HG02623 (cell line): ENCODE data around the gene MMP17.
"Not testable (repeated sequence)": the region's sequence is repeated elsewhere in the genome, so short reads cannot be mapped to it uniquely, and the experiment has no call there.

ENCODE experiments used
- ATAC-seq: cut with Tn5 transposase; IDR thresholded peaks from one replicate; pipeline ENCODE4 v1.9.1; 2021; ENCODE audit warnings: moderate library complexity; ENCODE audit not compliant: unreplicated experiment

MMP17 gene

GRCh38 chr12:131862994-131863710 lies 35.0 kb downstream of the MMP17 start:
- no peak for ATAC-seq

DNA sequence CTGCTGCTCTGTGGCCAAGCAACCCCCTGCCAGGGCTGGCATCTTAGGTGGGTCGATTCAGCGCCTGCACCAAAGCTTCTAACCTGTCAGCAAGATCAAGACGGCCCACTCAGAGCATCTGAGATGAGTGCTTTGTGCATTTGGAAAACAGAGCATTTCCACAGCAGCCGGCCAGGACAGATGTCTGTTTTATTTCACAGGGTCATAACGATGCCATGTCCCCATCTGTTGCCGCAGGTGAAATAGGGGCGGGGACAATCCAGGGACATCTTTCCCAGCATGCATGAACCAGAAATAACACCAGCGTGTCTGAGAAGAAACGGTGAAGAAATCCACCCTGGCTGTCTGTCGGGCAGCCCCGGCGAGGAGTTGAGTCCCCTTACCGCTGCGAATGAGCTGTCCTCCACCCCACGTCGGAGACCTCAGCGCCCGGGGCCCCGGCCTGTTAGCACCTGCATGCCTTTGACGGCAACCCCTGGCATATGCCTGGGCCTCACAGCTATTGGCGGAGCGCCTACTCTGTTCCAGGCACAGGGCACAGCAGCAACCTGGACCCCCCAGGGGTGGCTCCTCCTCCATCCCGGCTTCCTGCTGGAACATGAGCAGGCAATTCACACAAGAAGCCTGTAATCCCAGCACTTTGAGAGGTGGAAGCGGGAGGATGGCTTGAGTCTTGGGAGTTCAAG lies 35.7 kb downstream of the MMP17 start:
- ATAC-seq, result no peak

DNA sequence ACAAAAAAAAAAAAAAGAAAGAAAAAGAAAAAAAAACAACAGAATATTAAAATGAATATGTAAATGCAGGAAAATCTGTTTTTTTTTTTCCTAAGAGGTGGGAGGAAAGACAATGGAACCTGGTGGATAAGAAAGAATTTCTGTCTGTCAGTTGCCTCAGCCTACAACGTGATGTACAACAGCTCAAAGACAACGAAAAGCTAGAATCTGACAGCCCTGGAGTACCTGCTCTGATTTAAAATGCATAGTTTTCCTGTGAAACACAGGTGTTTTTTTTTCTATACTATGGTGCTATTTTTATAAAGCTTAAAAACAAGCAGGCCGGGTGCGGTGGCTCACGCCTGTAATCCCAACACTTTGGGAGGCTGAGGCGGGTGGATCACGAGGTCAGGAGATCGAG lies 36.3 kb downstream of the MMP17 start:
- ATAC-seq, result no peak

DNA sequence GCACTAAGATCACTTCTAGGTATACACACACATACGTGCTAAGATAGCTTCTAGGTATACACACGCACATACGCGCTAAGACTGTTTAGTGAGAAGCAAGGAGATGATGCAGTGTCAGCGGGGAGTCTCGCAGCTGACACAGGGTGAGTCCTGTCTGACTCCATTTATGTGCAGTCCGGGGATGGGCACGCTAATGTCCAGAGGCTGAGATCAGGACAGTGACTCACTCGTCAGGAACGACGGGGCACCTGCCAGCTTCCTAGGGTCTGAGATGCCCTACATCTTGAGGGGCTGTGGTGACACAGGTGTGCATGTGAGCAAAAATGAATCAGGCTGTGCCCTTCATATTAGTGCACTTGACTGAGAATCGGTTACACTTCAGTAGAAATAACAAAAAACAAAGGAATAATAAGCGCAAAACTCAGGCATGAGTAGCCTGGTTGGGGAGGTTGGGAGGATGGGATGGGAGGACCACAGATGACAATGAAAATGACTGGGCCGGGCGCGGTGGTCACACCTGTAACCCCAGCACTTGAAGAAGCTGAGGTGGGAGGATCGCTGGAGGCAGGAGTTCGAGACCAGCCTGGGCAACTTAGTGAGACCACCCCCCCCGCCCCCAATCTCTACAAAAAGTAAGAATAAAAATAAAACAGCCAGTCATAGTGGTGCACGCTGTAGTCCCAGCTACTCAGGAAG lies 37.1 kb downstream of the MMP17 start:
- no peak for ATAC-seq

GRCh38 chr12:131867471-131867870 lies 39.3 kb downstream of the MMP17 start:
- ATAC-seq, result no peak

DNA sequence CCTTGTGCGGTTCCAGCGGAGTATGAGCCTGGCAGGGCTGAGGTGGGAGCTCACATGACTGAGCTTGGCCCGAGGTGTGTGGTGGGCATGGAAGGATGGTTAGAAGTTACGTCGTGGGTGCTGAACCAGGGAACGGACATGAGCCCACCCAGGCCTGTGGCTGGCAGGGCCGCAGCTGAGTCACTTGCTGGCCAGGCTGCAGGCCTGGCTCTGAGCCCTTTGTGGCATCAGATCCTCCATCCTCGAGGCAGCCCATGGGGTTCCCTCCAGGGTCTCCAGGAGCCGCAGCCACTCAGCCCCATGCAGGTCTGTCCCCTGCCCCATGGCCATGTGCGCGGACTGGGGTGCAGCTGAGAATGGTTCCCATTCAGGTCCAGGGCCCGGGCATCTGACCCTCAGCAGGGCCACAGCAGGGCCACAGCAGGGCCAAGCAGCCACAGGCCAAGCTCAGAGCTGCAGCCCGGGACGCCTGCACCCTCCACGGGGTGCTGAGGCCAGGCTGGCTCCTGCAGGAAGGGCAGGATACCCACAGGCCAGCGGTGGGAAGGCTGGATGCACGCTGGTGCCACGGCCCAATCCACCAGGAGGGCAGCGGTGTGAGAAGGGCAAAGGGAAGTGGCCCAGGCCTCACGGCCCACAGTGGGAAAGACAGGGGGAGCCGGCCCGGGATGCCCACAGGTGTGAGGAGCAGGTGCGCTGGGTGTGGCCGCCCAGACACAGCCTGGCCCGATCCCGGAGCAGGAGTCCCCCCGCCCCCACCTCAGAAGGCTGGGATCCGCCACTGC lies 39.9 kb downstream of the MMP17 start:
- no peak for ATAC-seq

GRCh38 chr12:131869871-131870418 lies 41.8 kb downstream of the MMP17 start:
- ATAC-seq, result no peak

DNA sequence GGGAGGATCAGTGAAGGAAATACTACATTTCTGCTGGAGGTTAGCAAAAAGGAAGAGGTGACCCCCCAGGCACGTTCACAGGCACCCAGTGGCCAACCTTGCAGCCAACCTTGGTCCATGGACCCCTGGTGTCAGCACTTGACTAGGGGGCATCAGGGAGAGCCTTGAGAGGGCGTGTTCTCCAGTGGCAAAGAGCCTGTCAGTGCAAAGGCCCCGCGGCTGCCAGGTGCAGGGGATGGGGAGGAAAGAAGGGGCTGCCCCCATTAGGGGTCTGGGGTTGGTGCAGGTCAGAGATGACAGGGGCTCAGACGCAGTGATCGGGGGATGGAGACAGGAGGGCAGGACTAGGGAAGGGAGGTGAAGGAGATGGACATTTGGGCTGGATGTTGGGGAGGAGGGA lies 43.5 kb downstream of the MMP17 start:
- ATAC-seq, result no peak

DNA sequence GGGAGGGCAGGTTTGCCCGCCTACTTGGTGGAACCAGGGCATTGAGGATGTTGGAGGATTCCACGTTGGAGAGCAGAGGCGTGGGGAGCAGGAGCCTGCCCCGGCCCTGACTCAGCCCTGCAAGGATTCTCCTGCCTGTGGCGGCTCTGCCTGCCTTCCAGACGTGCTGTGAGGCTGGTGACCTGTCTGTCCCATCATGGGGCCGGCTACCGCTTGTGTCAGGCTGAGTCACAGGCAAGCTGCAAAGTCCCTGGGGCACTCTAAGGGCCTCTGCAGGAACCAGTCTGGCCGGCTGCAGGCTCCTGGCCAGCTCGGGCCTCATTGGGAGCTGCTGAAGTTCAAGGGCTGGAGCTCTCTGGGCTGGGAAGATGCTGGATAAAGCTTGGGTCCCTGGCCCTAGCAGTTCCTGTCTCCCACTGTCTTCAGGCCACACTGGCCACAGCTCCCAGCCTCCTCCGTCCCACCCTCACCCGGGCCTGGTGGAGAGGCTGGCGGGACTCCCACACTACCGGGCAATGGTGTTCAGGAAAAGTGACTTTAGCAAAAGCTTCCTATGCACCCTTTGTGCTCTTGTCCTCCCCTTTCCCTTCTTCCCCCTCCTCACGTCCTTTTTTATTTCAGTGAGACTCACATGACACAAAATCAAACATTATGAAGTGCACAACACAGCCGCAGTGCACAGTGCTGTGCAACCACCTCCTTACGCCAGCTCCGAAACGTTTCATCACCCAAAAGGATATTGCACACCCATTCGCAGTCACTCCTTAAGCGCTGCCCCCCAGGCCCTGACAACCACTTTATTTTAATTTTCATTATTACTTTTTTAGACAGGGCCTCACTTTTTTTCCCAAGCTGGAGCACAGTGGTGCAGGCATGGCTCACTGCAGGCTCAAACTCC lies 44.2 kb downstream of the MMP17 start:
- no peak for ATAC-seq

DNA sequence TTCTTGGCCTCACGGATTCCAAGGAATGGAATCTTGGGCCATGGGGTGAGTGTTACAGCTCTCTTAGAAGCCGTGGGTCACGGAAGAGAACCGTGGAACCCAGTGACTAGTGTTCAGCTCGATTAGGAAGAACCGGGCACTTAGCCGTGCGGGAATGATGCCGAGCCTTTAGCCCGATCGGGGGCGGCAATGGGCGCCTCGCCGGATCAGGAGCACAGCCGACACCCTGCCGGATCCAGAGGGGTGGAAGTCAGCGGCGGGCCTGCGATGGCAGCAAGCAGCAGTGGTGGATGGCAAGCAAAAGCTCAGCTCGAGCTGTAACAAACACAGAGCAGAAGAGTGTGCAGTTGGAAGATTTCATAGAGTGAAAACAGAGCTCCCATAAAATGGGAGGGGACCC lies 45.1 kb downstream of the MMP17 start:
- ATAC-seq, result no peak

GRCh38 chr12:131874972-131875371 lies 46.8 kb downstream of the MMP17 start:
- not testable (repeated sequence) for ATAC-seq

DNA sequence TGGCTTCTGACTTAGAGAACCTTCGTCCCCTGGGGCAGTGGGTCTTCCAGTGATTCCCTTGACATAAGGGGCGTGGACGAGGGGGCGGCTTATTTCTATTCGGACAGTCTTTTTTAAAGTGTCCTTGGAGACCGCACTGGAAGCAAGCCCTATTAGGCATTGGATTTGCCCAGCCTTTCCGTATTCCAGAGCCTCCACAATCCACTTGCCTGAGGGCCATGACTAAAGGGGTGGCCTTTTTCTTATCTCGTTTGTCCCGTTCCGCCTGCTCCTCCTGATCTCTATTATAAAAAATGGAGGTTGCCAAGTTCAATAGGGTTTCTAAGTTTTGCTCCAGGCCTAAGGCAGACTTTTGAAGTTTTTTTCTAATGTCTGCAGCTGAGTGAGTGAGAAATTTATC lies 49.0 kb downstream of the MMP17 start:
- ATAC-seq, result not testable (repeated sequence)

- not testable (repeated sequence) for ATAC-seq
These were observed 50.2 kb downstream of the MMP17 start for GRCh38 chr12:131878436-131878835.

DNA sequence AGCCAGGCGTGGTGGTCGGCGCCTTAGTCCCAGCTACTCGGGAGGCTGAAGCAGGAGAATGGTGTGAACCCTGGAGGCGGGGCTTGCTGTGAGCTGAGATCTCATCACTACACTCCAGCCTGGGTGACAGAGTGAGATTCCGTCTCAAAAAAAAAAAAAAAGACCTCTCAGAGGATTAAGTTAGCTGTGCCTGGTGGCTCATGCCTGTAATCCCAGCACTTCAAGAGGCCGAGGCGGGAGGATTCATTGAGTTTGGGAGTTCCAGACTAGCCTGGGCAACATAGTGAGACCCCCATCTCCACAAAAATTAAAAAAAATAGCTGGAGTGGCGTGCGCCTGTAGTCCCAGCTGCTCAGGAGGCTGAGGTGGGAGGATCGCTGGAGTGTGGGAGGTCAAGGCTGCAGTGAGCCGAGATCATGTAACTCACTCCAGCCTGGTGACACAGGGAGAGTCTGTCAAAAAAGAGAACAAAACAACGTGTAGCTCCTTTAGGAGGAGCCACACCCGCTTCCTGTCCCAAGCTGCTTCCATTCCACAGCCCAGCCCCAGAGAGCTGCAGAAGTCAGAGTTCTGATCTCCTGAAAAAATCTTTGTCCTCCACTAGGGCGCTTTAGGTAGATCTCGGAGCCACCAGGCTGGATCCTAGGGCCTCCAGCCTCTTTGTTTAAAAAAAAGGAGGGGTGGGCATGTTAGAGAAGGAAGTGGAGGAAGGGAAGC lies 54.8 kb downstream of the MMP17 start:
- no peak for ATAC-seq

- ATAC-seq, result no peak
These were observed 55.3 kb downstream of the MMP17 start for GRCh38 chr12:131883521-131883900.

DNA sequence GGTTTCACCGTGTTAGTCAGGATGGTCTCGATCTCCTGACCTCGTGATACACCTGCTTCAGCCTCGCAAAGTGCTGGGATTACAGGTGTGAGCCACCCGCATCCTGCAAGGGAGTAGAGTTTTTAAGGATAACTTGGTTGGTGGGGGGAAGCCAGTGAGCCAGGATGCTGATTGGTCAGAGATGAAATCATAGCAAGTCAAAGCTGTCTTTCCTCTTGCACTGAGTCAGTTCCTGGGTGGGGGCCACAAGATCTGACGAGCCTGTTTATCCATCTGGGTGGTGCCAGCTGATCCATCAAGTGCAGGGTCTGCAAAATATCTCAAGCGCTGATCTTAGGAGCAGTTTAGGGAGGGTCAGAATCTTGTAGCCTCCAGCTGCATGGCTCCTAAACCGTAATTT lies 56.9 kb downstream of the MMP17 start:
- not testable (repeated sequence) for ATAC-seq

- no peak for ATAC-seq
These were observed 57.4 kb downstream of the MMP17 start for GRCh38 chr12:131885543-131886057.

DNA sequence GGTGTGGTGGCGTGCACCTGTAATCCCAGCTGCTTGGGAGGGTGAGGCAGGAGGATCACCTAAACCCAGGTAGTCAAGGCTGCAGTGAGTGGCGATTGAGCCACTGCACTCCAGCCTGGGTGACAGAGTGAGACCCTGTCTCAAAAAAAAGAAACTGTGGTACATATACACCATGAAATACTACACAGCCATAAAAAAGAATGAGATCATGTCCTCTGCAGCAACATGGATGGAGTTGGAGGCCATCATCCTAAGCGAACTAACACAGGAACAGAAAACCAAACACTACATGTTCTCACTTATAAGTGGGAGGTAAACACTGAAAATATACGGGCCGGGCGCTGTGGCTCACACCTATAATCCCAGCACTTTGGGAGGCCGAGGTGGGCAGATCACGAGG lies 63.5 kb downstream of the MMP17 start:
- ATAC-seq, result not testable (repeated sequence)
